ENCODE results near the gene PLA2G5.
"Not testable (repeated sequence)": the region's sequence is repeated elsewhere in the genome, so short reads cannot be mapped to it uniquely, and the experiment has no call there.

The PLA2G5 gene

GRCh38 chr1:20069874-20070273, at the start of gene PLA2G5:
Gene PLA2G5, plus strand, starts transcription at chr1:20070194. Its CDS starts 14,637 bp downstream, at chr1:20084831.
- TF ChIP-seq, protein P1, sequence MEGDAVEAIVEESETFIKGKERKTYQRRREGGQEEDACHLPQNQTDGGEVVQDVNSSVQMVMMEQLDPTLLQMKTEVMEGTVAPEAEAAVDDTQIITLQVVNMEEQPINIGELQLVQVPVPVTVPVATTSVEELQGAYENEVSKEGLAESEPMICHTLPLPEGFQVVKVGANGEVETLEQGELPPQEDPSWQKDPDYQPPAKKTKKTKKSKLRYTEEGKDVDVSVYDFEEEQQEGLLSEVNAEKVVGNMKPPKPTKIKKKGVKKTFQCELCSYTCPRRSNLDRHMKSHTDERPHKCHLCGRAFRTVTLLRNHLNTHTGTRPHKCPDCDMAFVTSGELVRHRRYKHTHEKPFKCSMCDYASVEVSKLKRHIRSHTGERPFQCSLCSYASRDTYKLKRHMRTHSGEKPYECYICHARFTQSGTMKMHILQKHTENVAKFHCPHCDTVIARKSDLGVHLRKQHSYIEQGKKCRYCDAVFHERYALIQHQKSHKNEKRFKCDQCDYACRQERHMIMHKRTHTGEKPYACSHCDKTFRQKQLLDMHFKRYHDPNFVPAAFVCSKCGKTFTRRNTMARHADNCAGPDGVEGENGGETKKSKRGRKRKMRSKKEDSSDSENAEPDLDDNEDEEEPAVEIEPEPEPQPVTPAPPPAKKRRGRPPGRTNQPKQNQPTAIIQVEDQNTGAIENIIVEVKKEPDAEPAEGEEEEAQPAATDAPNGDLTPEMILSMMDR (IDR thresholded peaks at IDR 0.05; ENCODE audit: low read depth, low read length), result no peak
- H3K4me3 ChIP-seq (ENCODE audit: low read depth, low read length), result no peak within 1 kb of the TSS

- TF ChIP-seq, protein P1 (IDR thresholded peaks at IDR 0.05; ENCODE audit: low read depth, low read length), result no peak
- no peak overlapping the region for H3K4me3 ChIP-seq (ENCODE audit: low read depth, low read length)
Observed at GRCh38 chr1:20028125-20028524, 41.9 kb upstream of the PLA2G5 start.

- no peak overlapping the region for H3K4me3 ChIP-seq (ENCODE audit: low read depth, low read length)
Observed at GRCh38 chr1:20028726-20029125, 41.3 kb upstream of the PLA2G5 start.

GRCh38 chr1:20029178-20029912, 40.6 kb upstream of the PLA2G5 start:
- no peak overlapping the region for H3K4me3 ChIP-seq (ENCODE audit: low read depth, low read length)
- TF ChIP-seq, protein P1 (IDR thresholded peaks at IDR 0.05; ENCODE audit: low read depth, low read length), result no peak

More at GRCh38 chr1:20028726-20029125, 41.3 kb upstream of the PLA2G5 start:
- TF ChIP-seq, protein P1 (IDR thresholded peaks at IDR 0.05; ENCODE audit: low read depth, low read length), result no peak

GRCh38 chr1:20030436-20031151, 39.4 kb upstream of the PLA2G5 start:
- not testable (repeated sequence) for H3K4me3 ChIP-seq (ENCODE audit: low read depth, low read length)

DNA sequence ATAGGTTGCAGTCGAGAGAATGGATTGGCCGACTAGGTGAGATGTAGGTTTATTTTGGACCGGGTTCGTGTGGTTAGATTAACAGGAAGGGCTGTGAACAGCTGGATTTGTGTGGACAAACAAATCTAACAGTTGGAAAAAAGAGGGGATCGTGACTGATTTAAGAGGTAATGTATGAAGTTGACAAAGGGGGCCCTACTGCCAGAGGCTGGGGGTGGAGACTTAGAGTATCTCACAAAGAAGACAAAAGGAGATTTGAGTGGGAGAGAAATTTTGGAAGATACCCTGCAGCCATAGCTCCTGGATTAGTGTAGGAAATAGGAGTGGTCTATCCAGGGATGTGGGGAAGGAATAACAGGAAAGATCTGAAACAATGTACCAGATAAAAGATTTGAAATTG, 38.8 kb upstream of the PLA2G5 start:
- no peak overlapping the region for H3K4me3 ChIP-seq (ENCODE audit: low read depth, low read length)
- TF ChIP-seq, protein P1 (IDR thresholded peaks at IDR 0.05; ENCODE audit: low read depth, low read length), result no peak

DNA sequence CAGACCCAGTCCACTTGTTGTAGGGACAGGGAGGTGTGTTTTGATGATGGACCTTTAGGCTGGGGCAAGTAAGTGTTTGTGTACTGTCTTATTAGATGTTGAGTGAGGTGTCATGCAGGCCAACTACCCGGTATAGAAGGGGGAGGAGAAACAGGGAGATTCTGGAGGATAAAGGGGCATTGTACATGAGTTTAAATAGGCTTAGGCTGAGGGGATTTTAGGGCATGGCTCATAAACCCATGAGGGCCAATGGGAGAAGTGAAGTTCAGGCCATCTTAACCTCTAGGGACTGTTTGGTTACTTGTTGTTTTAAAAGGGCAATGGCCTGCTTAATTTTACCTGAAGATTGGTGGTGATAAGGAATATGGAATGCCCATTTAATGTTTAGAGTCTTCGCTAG, 38.2 kb upstream of the PLA2G5 start:
- TF ChIP-seq, protein P1 (IDR thresholded peaks at IDR 0.05; ENCODE audit: low read depth, low read length), result no peak
- no peak overlapping the region for H3K4me3 ChIP-seq (ENCODE audit: low read depth, low read length)
